Right atrium auricular region (tissue), 2 donors: Measurements from ENCODE around the gene LIN7A. TPM values are rescaled to one million over a fixed set of nuclear protein-coding genes. Genes with fewer than 3 reads are reported as not detected.
"Not testable (repeated sequence)": the region's sequence is repeated elsewhere in the genome, so short reads cannot be mapped to it uniquely, and the experiment has no call there.

Source experiments
- DNase-seq: peaks from one replicate; pipeline ENCODE4 v3.0.0-alpha.2; 2019; ENCODE audit warnings: low spot score
- H3K27ac ChIP-seq, 2 donors: fragments of 200-600 bp; sonication (generic); 1 replicate in 1 of 2; 2 replicates in 1 of 2; pipeline ENCODE4 v1.5.1; 2016 to 2019
- H3K27me3 ChIP-seq, 2 donors: fragments of 200-600 bp; sonication (generic); one replicate each; pipeline versions ENCODE4 v1.5.1 to v1.6.0; 2017 to 2019
- H3K36me3 ChIP-seq: fragments of 200-600 bp; sonication (generic); one replicate; pipeline ENCODE4 v1.5.1; 2016
- H3K4me1 ChIP-seq, 2 donors: fragments of 200-600 bp; sonication (generic); one replicate each; pipeline versions ENCODE4 v1.5.1 to v1.6.0; 2017 to 2019
- H3K4me3 ChIP-seq, 2 donors: fragments of 200-600 bp; sonication (generic); 1 replicate in 1 of 2; 2 replicates in 1 of 2; pipeline ENCODE4 v1.5.1; 2017 to 2019; ENCODE audit warnings: mild to moderate bottlenecking in 1 of 2, moderate library complexity in 1 of 2
- H3K9me3 ChIP-seq, 2 donors: fragments of 200-600 bp; sonication (generic); one replicate each; pipeline ENCODE4 v1.5.1; 2019
- CTCF ChIP-seq, 2 donors: fragments of 200-600 bp; sonication (generic); IDR thresholded peaks; one replicate each; pipeline ENCODE4 v1.5.1; 2019; ENCODE audit warnings: antibody characterized with exemption in 2 of 2
- total RNA-seq, 2 donors: library from RNA; depleted of rRNA; stranded (reverse); fragments of >200 nt; gene quantifications; one replicate each; pipeline ENCODE4 v1.1.0, GENCODE V29; 2016

The LIN7A gene
- total RNA-seq, 2 donors from 2014 or later: 16.2 to 23.3 TPM

GRCh38 chr12:80881106-80881505 lies 56.6 kb downstream of the LIN7A start:
- no peak for TF ChIP-seq CTCF (IDR thresholded peaks at IDR 0.05)
- Histone ChIP-seq H3K4me1 (peaks cover 0 to 23% of the 10 kb centered on the region in 2 donors), H3K9me3 (peaks cover 0 to 3% of the 10 kb centered on the region in 2 donors), H3K27ac (peak overlapping the region in 1 of 2 donors; percentile 92), H3K36me3 (no peaks in the 10 kb centered on the region), H3K4me3 (no peak overlapping the region), H3K27me3 (no peaks in the 10 kb centered on the region)
- DNase-seq: no peak

GRCh38 chr12:80878452-80878851 lies 59.3 kb downstream of the LIN7A start:
- H3K9me3 ChIP-seq, DNase-seq, H3K27me3 ChIP-seq, H3K36me3 ChIP-seq: not testable (repeated sequence)
- H3K4me3 ChIP-seq: peak overlapping the region; percentile 10 to 19
- H3K4me1 ChIP-seq: peaks cover 0 to 23% of the 10 kb centered on the region in 2 donors
- peak overlapping the region; percentile 73 to 92 for H3K27ac ChIP-seq

GRCh38 chr12:80877721-80878265 lies 59.9 kb downstream of the LIN7A start:
- Histone ChIP-seq H3K27ac (peak overlapping the region; percentile 73 to 92), H3K36me3 (no peaks in the 10 kb centered on the region), H3K4me1 (peaks cover 0 to 23% of the 10 kb centered on the region in 2 donors), H3K4me3 (peak overlapping the region; percentile 10 to 19), H3K27me3 (no peaks in the 10 kb centered on the region), H3K9me3 (peaks cover 0 to 3% of the 10 kb centered on the region in 2 donors)
- no peak for DNase-seq
- TF ChIP-seq CTCF (IDR thresholded peaks at IDR 0.05): no peak

GRCh38 chr12:80872053-80872452 lies 65.7 kb downstream of the LIN7A start:
- Histone ChIP-seq H3K27ac (no peak overlapping the region), H3K4me3 (no peak overlapping the region), H3K4me1 (peaks cover 0 to under 1% of the 10 kb centered on the region in 2 donors), H3K36me3 (no peaks in the 10 kb centered on the region), H3K9me3 (no peaks in the 10 kb centered on the region), H3K27me3 (no peaks in the 10 kb centered on the region)
- no peak for TF ChIP-seq CTCF (IDR thresholded peaks at IDR 0.05)
- no peak for DNase-seq

- H3K36me3 ChIP-seq: no peaks in the 10 kb centered on the region
- H3K27me3 ChIP-seq: no peaks in the 10 kb centered on the region
- H3K4me3 ChIP-seq: no peak overlapping the region
- DNase-seq: no peak
- H3K4me1 ChIP-seq: no peaks in the 10 kb centered on the region
- H3K27ac ChIP-seq: no peak overlapping the region
- H3K9me3 ChIP-seq: no peaks in the 10 kb centered on the region
- no peak for TF ChIP-seq CTCF (IDR thresholded peaks at IDR 0.05)
Observed at GRCh38 chr12:80869264-80869663, 68.5 kb downstream of the LIN7A start.

GRCh38 chr12:80868576-80868975 lies 69.2 kb downstream of the LIN7A start:
- H3K9me3 ChIP-seq: no peaks in the 10 kb centered on the region
- H3K4me1 ChIP-seq: no peaks in the 10 kb centered on the region
- TF ChIP-seq CTCF (IDR thresholded peaks at IDR 0.05): no peak
- H3K36me3 ChIP-seq: no peaks in the 10 kb centered on the region
- no peak overlapping the region for H3K4me3 ChIP-seq
- H3K27me3 ChIP-seq: no peaks in the 10 kb centered on the region
- no peak for DNase-seq
- no peak overlapping the region for H3K27ac ChIP-seq
